ENCODE measurements around the gene GBGT1. TPM values are rescaled to one million over a fixed set of nuclear protein-coding genes. Genes with fewer than 3 reads are reported as not detected.

The GBGT1 gene
- total and polyA plus RNA-seq, 2 of the 4 experiments (the other 2 are of a cell fraction), result 1.8 to 3.2 TPM

DNA sequence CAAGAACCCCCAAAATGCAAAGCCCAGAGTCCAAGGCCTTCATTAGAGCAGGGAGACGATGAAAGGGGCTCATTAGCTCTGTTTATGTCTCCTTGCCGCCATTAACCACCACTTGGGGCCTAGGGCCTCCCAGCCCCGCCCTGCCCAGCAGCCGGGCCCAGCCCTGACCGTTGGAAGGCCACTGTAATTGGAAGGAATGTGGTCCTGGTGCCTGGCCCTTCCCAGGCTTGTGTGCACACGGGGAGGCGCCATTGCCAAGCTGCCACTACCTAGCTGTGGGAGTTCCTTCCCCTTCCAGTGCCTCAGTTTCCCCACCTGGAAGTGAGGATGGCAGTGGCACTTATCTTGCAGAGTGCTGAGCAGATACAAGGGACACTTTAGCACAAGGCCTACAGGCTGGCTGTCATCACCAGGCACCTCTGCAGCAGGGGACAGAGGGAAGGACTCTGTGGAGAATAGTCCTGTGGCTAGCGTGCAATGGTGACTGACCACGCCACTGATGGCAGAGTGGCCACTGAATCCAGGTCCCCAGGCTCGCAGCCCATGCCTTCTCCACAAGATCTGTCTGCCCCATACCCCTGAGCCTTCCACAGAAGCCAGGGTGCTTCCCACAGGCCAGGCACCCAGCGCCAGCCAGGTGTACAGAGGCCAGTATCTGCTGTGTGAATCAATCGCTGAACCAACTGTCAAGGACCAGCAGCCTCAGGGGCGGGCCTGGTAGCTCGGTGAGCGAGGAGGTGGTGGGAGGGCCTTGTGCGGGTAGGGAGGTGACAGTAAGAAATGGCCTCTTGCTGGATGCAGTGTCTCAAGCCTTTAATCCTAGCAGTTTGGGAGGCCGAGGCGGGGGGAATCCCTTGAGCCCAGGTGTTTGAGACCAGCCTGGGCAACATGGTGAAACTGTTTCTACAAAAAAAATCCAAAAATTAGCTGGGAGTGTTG lies 20.8 kb downstream of the GBGT1 start:
- H3K4me1 ChIP-seq (ENCODE audit: control insufficient read depth, insufficient read depth, low read length), result peaks cover 15% of the 10 kb centered on the region
- H2AK5ac ChIP-seq (ENCODE audit: low read depth, low read length), result peak overlapping the region; percentile 15; the same call in 1 of the 2 replicates
- ChIA-PET CTCF (interaction anchor here (1.6 to 2.0 kb wide), 2 partner anchors 8 to 10 kb away, joined by 6 to 20 read pairs; no protein-coding TSS in a partner anchor), POLR2A (ENCODE audit: unreplicated experiment) (no interaction called here)
- no peak overlapping the region for H3K4me2 ChIP-seq (ENCODE audit: low read depth, low read length)
- no peak overlapping the region for H3K27ac ChIP-seq (ENCODE audit: insufficient read depth, low read length)
- H3K4me3 ChIP-seq (ENCODE audit: insufficient read depth, low read depth, low read length), result no peak overlapping the region
- no peak overlapping the region for H2AK9ac ChIP-seq (replicated peaks; ENCODE audit: low read depth, low read length, poor library complexity)
- no peaks in the 10 kb centered on the region for H3K9me3 ChIP-seq (ENCODE audit: control insufficient read depth, insufficient read depth, low read length)
- ATAC-seq (ENCODE audit: low read depth), result no peak
- H3K23ac ChIP-seq (ENCODE audit: low read depth, low read length), result no peak overlapping the region
- H2BK15ac ChIP-seq (ENCODE audit: low read depth, low read length), result no peak overlapping the region
- H3K56ac ChIP-seq (ENCODE audit: extremely low read depth, insufficient read depth, low read length), result no peak overlapping the region
- peak overlapping the region; percentile 17 for H2AFZ ChIP-seq (replicated peaks; ENCODE audit: low read length, poor library complexity)
- no peak overlapping the region for H4K91ac ChIP-seq (ENCODE audit: insufficient read depth, low read depth, low read length)
- H4K5ac ChIP-seq (ENCODE audit: low read depth, low read length), result no peak overlapping the region
- no peak overlapping the region for H2BK120ac ChIP-seq (ENCODE audit: low read depth, low read length)
- H3K36me3 ChIP-seq (ENCODE audit: control insufficient read depth, insufficient read depth, low read length), result no peaks in the 10 kb centered on the region
- H2BK5ac ChIP-seq (ENCODE audit: low read depth, low read length, poor library complexity, severe bottlenecking), result no peak overlapping the region
- H3K14ac ChIP-seq (replicated peaks; ENCODE audit: low read depth, low read length), result no peak overlapping the region
- H3K79me1 ChIP-seq (ENCODE audit: low read depth in 1 of 2, low read length in 2 of 2), result peaks cover 11 to 59% of the 10 kb centered on the region in 2 experiments
- intact Hi-C loops (cut with micrococcal nuclease) (no loop called here), dilution Hi-C loops (cut with HindIII; ENCODE audit: low sequenced_read_pairs, unreplicated experiment) (no loop called here), in situ Hi-C loops (cut with MboI; ENCODE audit: low sequenced_read_pairs) (no loop called here)
- peaks cover 84% of the 10 kb centered on the region for H4K20me1 ChIP-seq (ENCODE audit: insufficient read depth, low read length)
- H3K18ac ChIP-seq (ENCODE audit: low read depth, low read length), result no peak overlapping the region
- H3K9ac ChIP-seq (ENCODE audit: low read depth, low read length), result no peak overlapping the region
- H2BK20ac ChIP-seq (ENCODE audit: low read depth, low read length), result no peak overlapping the region
- no TSS peak for BruUV-seq (replicated peaks)
- DNase-seq, result no peak
- no peak overlapping the region for H4K8ac ChIP-seq (ENCODE audit: low read depth in 2 of 2, low read length in 2 of 2)
- 0 out of 2 replicates have a peak, but pooled peaks cover 5% of the 10 kb centered on the region for H3K9me1 ChIP-seq (ENCODE audit: insufficient read depth, low read length)
- no peaks in the 10 kb centered on the region for H3K27me3 ChIP-seq (ENCODE audit: control insufficient read depth, insufficient read depth, low read length)
- H3K4ac ChIP-seq (ENCODE audit: low read depth, low read length), result no peak overlapping the region
- WGBS, 2 experiments (ENCODE audit: extremely low coverage in 2 of 2, insufficient read length in 1 of 2), result 81% methylated on average over 5 of the region's 18 CpGs; no CpG with 5 or more reads in 1 of the 2 experiments
- TF ChIP-seq FOS (IDR thresholded peaks at IDR 0.05; ENCODE audit: low read depth, low read length) (no peak), RAD21 (IDR thresholded peaks at IDR 0.05; ENCODE audit: low read length) (no peak), CEBPB (IDR thresholded peaks at IDR 0.05; ENCODE audit: low read depth, low read length) (no peak), MAZ (IDR thresholded peaks at IDR 0.05; ENCODE audit: borderline replicate concordance, low read depth, low read length) (no peak), POLR2A (IDR thresholded peaks at IDR 0.05; ENCODE audit: low read depth, low read length) (no peak), BHLHE40 (IDR thresholded peaks at IDR 0.05; ENCODE audit: low read depth, low read length) (no peak), RCOR1 (IDR thresholded peaks at IDR 0.05; ENCODE audit: insufficient replicate concordance, low read length) (no peak), CHD1 (IDR thresholded peaks at IDR 0.05; ENCODE audit: low read depth, low read length) (no peak), CTCF (conservative IDR thresholded peaks at IDR 0.05; ENCODE audit: low read depth, low read length) (no peak), MXI1 (IDR thresholded peaks at IDR 0.05; ENCODE audit: borderline replicate concordance, low read depth, low read length) (no peak), NFE2L2 (IDR thresholded peaks at IDR 0.05; ENCODE audit: low read depth, low read length) (no peak), ELK1 (IDR thresholded peaks at IDR 0.05; ENCODE audit: borderline replicate concordance, low read depth, low read length) (no peak), RFX5 (IDR thresholded peaks at IDR 0.05; ENCODE audit: low read depth, low read length) (no peak)
- TF ChIP-seq, protein P1, sequence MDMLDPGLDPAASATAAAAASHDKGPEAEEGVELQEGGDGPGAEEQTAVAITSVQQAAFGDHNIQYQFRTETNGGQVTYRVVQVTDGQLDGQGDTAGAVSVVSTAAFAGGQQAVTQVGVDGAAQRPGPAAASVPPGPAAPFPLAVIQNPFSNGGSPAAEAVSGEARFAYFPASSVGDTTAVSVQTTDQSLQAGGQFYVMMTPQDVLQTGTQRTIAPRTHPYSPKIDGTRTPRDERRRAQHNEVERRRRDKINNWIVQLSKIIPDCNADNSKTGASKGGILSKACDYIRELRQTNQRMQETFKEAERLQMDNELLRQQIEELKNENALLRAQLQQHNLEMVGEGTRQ (IDR thresholded peaks at IDR 0.05; ENCODE audit: low read depth, low read length), result no peak
